Astrocyte of the cerebellum (primary cell): ENCODE results near the gene STRADB.

ENCODE experiments used
- DNase-seq: peaks from one replicate; pipeline ENCODE4 v3.0.0-alpha.2; 2011; ENCODE audit warnings: low read depth
- H3K4me3 ChIP-seq: 2 replicates; pipeline ENCODE4 v1.5.1; 2011; ENCODE audit warnings: mild to moderate bottlenecking, low read depth, low read length, moderate library complexity
- CTCF ChIP-seq: IDR thresholded peaks from 2 replicates; pipeline ENCODE4 v1.5.1; 2012; ENCODE audit warnings: low read length, low read depth, moderate library complexity, mild to moderate bottlenecking; ENCODE audit errors: missing control alignments
- in situ Hi-C: cut with HindIII; loops from 2 replicates; pipeline ENCODE4 v1.10.0; 2017; ENCODE audit warnings: low sequenced_read_pairs

The STRADB gene

GRCh38 chr2:201452058-201452921 lies 750 bp downstream of the STRADB start:
- TF ChIP-seq CTCF = no peak
- no peak for DNase-seq
- peak overlapping the region; percentile 99 for H3K4me3 ChIP-seq
- in situ Hi-C loops = no loop called here

GRCh38 chr2:201452922-201453643 lies 1.5 kb downstream of the STRADB start:
- peak overlapping the region; percentile 99 for H3K4me3 ChIP-seq
- in situ Hi-C loops = no loop called here
- TF ChIP-seq CTCF = no peak
- DNase-seq = no peak

- no peak for DNase-seq
- no peak overlapping the region for H3K4me3 ChIP-seq
- no peak for TF ChIP-seq CTCF
- in situ Hi-C loops = no loop called here
Observed at GRCh38 chr2:201458381-201458780, 6.8 kb downstream of the STRADB start.

- in situ Hi-C loops = no loop called here
- DNase-seq = no peak
- no peak for TF ChIP-seq CTCF
- H3K4me3 ChIP-seq = no peak overlapping the region
Observed at GRCh38 chr2:201460532-201460931, 9.0 kb downstream of the STRADB start.

- no peak for TF ChIP-seq CTCF
- in situ Hi-C loops = no loop called here
- no peak for DNase-seq
- H3K4me3 ChIP-seq = no peak overlapping the region
Observed at GRCh38 chr2:201464547-201464946, 13.0 kb downstream of the STRADB start.

- TF ChIP-seq CTCF = no peak
- H3K4me3 ChIP-seq = no peak overlapping the region
- in situ Hi-C loops = no loop called here
- DNase-seq = no peak
Observed at GRCh38 chr2:201465524-201465971, 14.0 kb downstream of the STRADB start.
